PC-3 (cell line): ENCODE results near the gene EIF5AL1. TPM values are rescaled to one million over a fixed set of nuclear protein-coding genes. Genes with fewer than 3 reads are reported as not detected.
"Not testable (repeated sequence)": the region's sequence is repeated elsewhere in the genome, so short reads cannot be mapped to it uniquely, and the experiment has no call there.

ENCODE experiments used
- ATAC-seq: fragments of 200-7000 bp; cut with Tn5 transposase; 2 replicates; pipeline ENCODE4 v1.9.1; 2020; ENCODE audit warnings: mild to moderate bottlenecking, moderate library complexity
- Bru-seq: library from RNA; stranded (reverse); fragments of 400-500 nt; gene quantifications from one replicate; lab custom pipeline; 2021; lab: Mats Ljungman, UMichigan
- BruChase-seq, 2 experiments: library from RNA; stranded (reverse); fragments of 400-500 nt; gene quantifications; one replicate each; lab custom pipeline; 2021; lab: Mats Ljungman, UMichigan
- BruUV-seq: library from RNA; stranded (reverse); fragments of 400-500 nt; replicated peaks from 2 replicates; lab custom pipeline; 2021; lab: Mats Ljungman, UMichigan
- CTCF ChIA-PET: fragments of 300-600 bp; sonication (Branson Sonifier 250); formaldehyde crosslinking; loops from one replicate; lab custom pipeline; 2022; ENCODE audit warnings: antibody characterized with exemption; lab: Charles Lee
- POLR2A ChIA-PET: fragments of 300-600 bp; sonication (Branson Sonifier 250); formaldehyde crosslinking; loops from one replicate; lab custom pipeline; 2022; ENCODE audit warnings: antibody characterized with exemption; ENCODE audit not compliant: unreplicated experiment; lab: Charles Lee
- DNase-seq: peaks from one replicate; pipeline ENCODE4 v3.0.0-alpha.2; 2015
- H2AFZ ChIP-seq: fragments of 300-600 bp; sonication (generic); 2 replicates; pipeline ENCODE4 v1.6.0; 2016; ENCODE audit warnings: antibody characterized with exemption, low read length
- H3F3A ChIP-seq: fragments of 300-600 bp; sonication (generic); one replicate; pipeline ENCODE4 v1.6.0; 2017; ENCODE audit warnings: antibody characterized with exemption, low read length, control low read depth, mild to moderate bottlenecking; ENCODE audit not compliant: unreplicated experiment
- H3K27ac ChIP-seq: fragments of 300-600 bp; sonication (generic); 2 replicates; pipeline ENCODE4 v1.5.1; 2016; ENCODE audit warnings: mild to moderate bottlenecking, low read length
- H3K27me3 ChIP-seq: fragments of 300-600 bp; sonication (generic); 2 replicates; pipeline ENCODE4 v1.6.1; 2016; ENCODE audit warnings: low read length, mixed read lengths
- H3K36me3 ChIP-seq: fragments of 300-600 bp; sonication (generic); 2 replicates; pipeline ENCODE4 v1.6.1; 2016; ENCODE audit warnings: low read depth, mixed run types, low read length, mixed read lengths
- H3K4me1 ChIP-seq: fragments of 300-600 bp; sonication (generic); 2 replicates; pipeline ENCODE4 v1.5.1; 2016; ENCODE audit warnings: low read length; ENCODE audit not compliant: insufficient read depth
- H3K4me2 ChIP-seq: fragments of 300-600 bp; sonication (generic); 2 replicates; pipeline ENCODE4 v1.6.0; 2016; ENCODE audit warnings: low read length
- H3K4me3 ChIP-seq: fragments of 300-600 bp; sonication (generic); 2 replicates; pipeline ENCODE4 v1.5.1; 2016; ENCODE audit warnings: mild to moderate bottlenecking, low read length, mixed read lengths
- H3K79me2 ChIP-seq: fragments of 300-600 bp; sonication (generic); 2 replicates; pipeline ENCODE4 v1.6.1; 2017; ENCODE audit warnings: low read length, mixed read lengths
- H3K9ac ChIP-seq: fragments of 300-600 bp; sonication (generic); 2 replicates; pipeline ENCODE4 v1.6.0; 2016; ENCODE audit warnings: mild to moderate bottlenecking, low read length
- H3K9me2 ChIP-seq: fragments of 300-600 bp; sonication (generic); replicated peaks from 2 replicates; pipeline ENCODE4 v1.6.1; 2016; ENCODE audit warnings: mixed run types, low read length, mixed read lengths
- H3K9me3 ChIP-seq: fragments of 300-600 bp; sonication (generic); 2 replicates; pipeline ENCODE4 v1.6.1; 2016; ENCODE audit warnings: low read length, mixed read lengths
- H4K20me1 ChIP-seq: fragments of 300-600 bp; sonication (generic); 2 replicates; pipeline ENCODE4 v1.6.1; 2016; ENCODE audit warnings: low read length, mixed read lengths
- CTCF ChIP-seq: fragments of 300-600 bp; sonication (generic); conservative IDR thresholded peaks from 2 replicates; pipeline ENCODE4 v1.5.1; 2017; ENCODE audit warnings: antibody characterized with exemption, low read depth, mild to moderate bottlenecking, low read length
- EZH2 ChIP-seq: fragments of 300-600 bp; sonication (generic); IDR thresholded peaks from one replicate; pipeline ENCODE4 v1.6.1; 2017; ENCODE audit warnings: antibody characterized with exemption, mild to moderate bottlenecking, low read length; ENCODE audit not compliant: unreplicated experiment
- EZH2phosphoT487 ChIP-seq: fragments of 300-600 bp; sonication (generic); IDR thresholded peaks from 2 replicates; pipeline ENCODE4 v1.6.1; 2018; ENCODE audit warnings: mild to moderate bottlenecking, antibody characterized with exemption, low read length, borderline replicate concordance
- intact Hi-C: fragments of 100-400 bp; cut with micrococcal nuclease; formaldehyde crosslinking; loops from 2 replicates; pipeline ENCODE4 v1.9.0; 2023
- long read RNA-seq: library from polyadenylated mRNA; unstranded; transcript quantifications from one replicate; pipeline ENCODE4 v2.0.0, GENCODE V29; 2021; ENCODE audit not compliant: unreplicated experiment
- total RNA-seq: library from RNA; depleted of rRNA; stranded (reverse); fragments of >200 nt; gene quantifications from 2 replicates; pipeline ENCODE4 v1.2.3, GENCODE V29; 2014; rRNA removed

Gene EIF5AL1
- total RNA-seq = 0.51 and 0.75 TPM in 2 replicates
- percentile 13 among the genes with signal in this experiment for Bru-seq, nascent RNA
- BruChase-seq, experiment 1, labeled RNA remaining after a 6-hour chase = percentile 27 among the genes with signal in this experiment
- percentile 23 among the genes with signal in this experiment for BruChase-seq, experiment 2, labeled RNA remaining after a 2-hour chase
- long read RNA-seq = 0 reads

- H3K4me1 ChIP-seq, H3K9me2 ChIP-seq, ATAC-seq, CTCF ChIA-PET, H3K79me2 ChIP-seq, intact Hi-C loops, H3K36me3 ChIP-seq, H3K4me2 ChIP-seq, H3K9ac ChIP-seq, H2AFZ ChIP-seq, H3K9me3 ChIP-seq, H3K27ac ChIP-seq, H3F3A ChIP-seq, H4K20me1 ChIP-seq, BruUV-seq, H3K4me3 ChIP-seq, POLR2A ChIA-PET: not testable (repeated sequence)
- DNase-seq = peak; percentile 1
- H3K27me3 ChIP-seq = peaks cover 14% of the 10 kb centered on the region; the same call in 1 of the 2 replicates
Observed at GRCh38 chr10:79511891-79512583, at the start of gene EIF5AL1. Gene EIF5AL1, plus strand, starts transcription at chr10:79512533. Its CDS starts 117 bp downstream, at chr10:79512650.

- no peaks in the 10 kb centered on the region for H3K27me3 ChIP-seq
- H3K9me2 ChIP-seq = 0 out of 2 replicates have a peak, but pooled peaks cover 4% of the 10 kb centered on the region
- no peak overlapping the region for H2AFZ ChIP-seq
- H3K27ac ChIP-seq = no peak overlapping the region
- no peak overlapping the region for H3K4me3 ChIP-seq
- intact Hi-C loops = no loop called here
- ChIA-PET CTCF (no interaction called here), POLR2A (no interaction called here)
- no peaks in the 10 kb centered on the region for H3K9me3 ChIP-seq
- no TSS peak for BruUV-seq
- H3K9ac ChIP-seq = no peak overlapping the region
- no peak for DNase-seq
- H3K4me2 ChIP-seq = no peak overlapping the region
- TF ChIP-seq CTCF = no peak
- no peak for TF ChIP-seq EZH2
- no peak for TF ChIP-seq EZH2phosphoT487
- H3K36me3 ChIP-seq = no peaks in the 10 kb centered on the region
- H3K79me2 ChIP-seq = no peaks in the 10 kb centered on the region
- H4K20me1 ChIP-seq = no peaks in the 10 kb centered on the region
- no peaks in the 10 kb centered on the region for H3F3A ChIP-seq
- H3K4me1 ChIP-seq = no peaks in the 10 kb centered on the region
- ATAC-seq = no peak
Observed at GRCh38 chr10:79463578-79464496, 48.5 kb upstream of the EIF5AL1 start.

- BruUV-seq = no TSS peak
- TF ChIP-seq EZH2 = no peak
- TF ChIP-seq EZH2phosphoT487 = no peak
- no peak for TF ChIP-seq CTCF
Observed at GRCh38 chr10:79465341-79465740, 47.0 kb upstream of the EIF5AL1 start.

More at GRCh38 chr10:79465341-79465740, 47.0 kb upstream of the EIF5AL1 start:
- Histone ChIP-seq H3K4me2 (no peak overlapping the region), H3K36me3 (no peaks in the 10 kb centered on the region), H3F3A (no peaks in the 10 kb centered on the region), H3K4me3 (no peak overlapping the region), H3K27ac (no peak overlapping the region), H3K9ac (no peak overlapping the region), H2AFZ (no peak overlapping the region), H3K9me2 (0 out of 2 replicates have a peak, but pooled peaks cover 4% of the 10 kb centered on the region), H3K79me2 (no peaks in the 10 kb centered on the region), H3K4me1 (no peaks in the 10 kb centered on the region), H3K9me3 (no peaks in the 10 kb centered on the region), H3K27me3 (no peaks in the 10 kb centered on the region), H4K20me1 (no peaks in the 10 kb centered on the region)
- DNase-seq (no peak), ATAC-seq (no peak)
- ChIA-PET CTCF (no interaction called here), POLR2A (no interaction called here)
- intact Hi-C loops = no loop called here
